Upper lobe of left lung (tissue), 4 donors: ENCODE measurements around the gene CST8.

Experiments used
- CTCF ChIP-seq, 6 experiments: fragments of 450-650 bp in 4 of 6; fragments of 200-600 bp in 2 of 6; sonication (generic) in 2 of 6; IDR thresholded peaks; one replicate each; pipeline ENCODE4 v1.5.1; 2016 to 2019; ENCODE audit warnings: antibody characterized with exemption in 6 of 6
- POLR2AphosphoS5 ChIP-seq, 2 donors: sonication (generic); formaldehyde crosslinking; IDR thresholded peaks; one replicate each; pipeline ENCODE4 v1.5.1; 2017; ENCODE audit warnings: antibody characterized with exemption in 2 of 2

- no peak for TF ChIP-seq CTCF (IDR thresholded peaks at IDR 0.05)
- no peak for TF ChIP-seq POLR2AphosphoS5 (IDR thresholded peaks at IDR 0.05)
Measured at GRCh38 chr20:23542801-23543200, 51.9 kb downstream of the CST8 start.
